Measurements from ENCODE around the gene OR4C13.
"Not testable (repeated sequence)": the region's sequence is repeated elsewhere in the genome, so short reads cannot be mapped to it uniquely, and the experiment has no call there.

OR4C13 gene

DNA sequence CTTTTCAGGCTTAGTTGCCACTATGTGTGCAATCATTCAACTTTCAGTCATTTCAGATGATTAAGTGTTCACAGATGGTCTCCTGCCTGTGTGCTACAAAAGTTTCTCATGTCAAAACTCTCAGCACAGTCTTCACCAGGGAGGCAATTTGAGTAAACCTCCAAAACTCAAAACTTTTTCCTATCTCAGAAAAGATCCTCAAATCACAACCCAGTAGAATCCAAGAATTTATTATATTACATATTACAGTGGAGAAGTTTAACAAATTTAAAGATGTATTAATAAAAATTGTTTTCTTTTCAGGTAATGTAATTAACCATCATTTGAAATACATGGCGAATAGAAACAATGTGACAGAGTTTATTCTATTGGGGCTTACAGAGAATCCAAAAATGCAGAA lies at the start of gene OR4C13:
Gene OR4C13, plus strand, starts transcription at position 301 of the 400 bp plus-strand sequence. Its CDS starts 32 bp downstream, at position 333.
- DNase-seq: no peak

DNA sequence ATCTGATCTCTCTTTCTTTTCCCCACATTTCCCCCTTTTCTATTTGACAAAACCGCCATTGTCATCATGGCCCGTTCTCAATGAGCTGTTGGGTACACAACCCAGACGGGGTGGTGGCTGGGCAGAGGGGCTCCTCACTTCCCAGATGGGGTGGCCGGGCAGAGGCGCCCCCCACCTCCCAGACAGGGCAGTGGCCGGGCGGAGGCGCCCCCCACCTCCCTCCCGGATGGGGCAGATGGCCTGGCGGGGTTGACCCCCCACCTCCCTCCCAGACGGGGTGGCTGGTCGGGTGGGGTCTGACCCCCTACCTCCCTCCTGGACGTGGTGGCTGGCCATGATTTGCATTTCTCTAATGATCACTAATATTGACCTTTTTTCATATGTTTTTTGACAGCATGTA lies 40.7 kb upstream of the OR4C13 start:
- DNase-seq: not testable (repeated sequence)

DNA sequence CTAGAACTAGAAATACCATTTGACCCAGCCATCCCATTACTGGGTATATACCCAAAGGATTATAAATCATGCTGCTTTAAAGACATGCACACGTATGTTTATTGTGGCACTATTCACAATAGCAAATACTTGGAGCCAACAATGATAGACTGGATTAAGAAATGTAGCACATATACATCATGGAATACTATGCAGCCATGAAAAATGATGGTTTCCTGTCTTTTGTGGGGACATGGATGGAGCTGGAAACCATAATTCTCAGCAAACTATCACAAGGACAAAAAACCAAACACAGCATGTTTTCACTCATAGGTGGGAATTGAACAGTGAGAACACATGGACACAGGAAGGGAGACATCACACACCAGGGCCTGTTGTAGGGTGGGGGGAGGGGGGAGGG lies 3.5 kb upstream of the OR4C13 start:
- DNase-seq: not testable (repeated sequence)

DNA sequence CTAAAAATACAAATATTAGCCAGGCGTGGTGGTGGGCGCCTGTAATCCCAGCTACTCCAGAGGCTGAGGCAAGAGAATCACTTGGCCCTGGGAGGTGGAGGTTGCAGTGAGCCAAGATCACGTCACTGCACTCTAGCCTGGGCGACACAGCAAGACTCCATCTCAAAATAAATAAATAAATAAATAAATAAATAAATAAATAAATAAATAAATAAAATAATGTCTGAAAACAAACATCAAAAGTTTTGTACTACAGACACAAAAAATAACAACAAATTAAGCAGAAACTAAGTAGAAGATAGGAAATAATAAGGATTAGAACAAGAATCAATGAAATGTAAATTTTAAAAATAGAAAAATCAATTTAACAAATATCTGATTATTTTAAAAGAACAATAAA lies 21.2 kb downstream of the OR4C13 start:
- not testable (repeated sequence) for DNase-seq

DNA sequence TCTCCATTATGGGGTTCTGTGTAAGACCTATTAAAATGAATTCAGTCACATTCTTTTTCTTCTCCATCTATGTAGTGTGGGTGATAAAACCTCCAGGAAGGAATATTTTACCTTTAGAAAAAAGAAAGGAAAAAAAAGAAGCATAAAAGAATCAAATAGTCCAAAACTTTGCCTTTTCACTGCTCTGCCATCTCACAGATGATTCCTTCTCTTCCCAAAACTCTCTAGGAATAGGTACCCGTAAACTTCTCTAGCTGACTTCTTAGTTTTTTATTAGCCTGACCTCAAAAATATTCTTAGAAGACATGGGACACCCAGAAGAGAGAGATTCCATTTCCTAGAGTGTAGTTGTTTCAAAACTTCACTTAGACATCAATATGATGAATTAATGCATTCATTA lies 30.2 kb downstream of the OR4C13 start, which contains the start of gene OR4C12:
Gene OR4C12, minus strand, starts transcription at position 101 of the 400 bp plus-strand sequence. Its CDS starts 34 bp downstream, at position 67.
- not testable (repeated sequence) for DNase-seq

DNA sequence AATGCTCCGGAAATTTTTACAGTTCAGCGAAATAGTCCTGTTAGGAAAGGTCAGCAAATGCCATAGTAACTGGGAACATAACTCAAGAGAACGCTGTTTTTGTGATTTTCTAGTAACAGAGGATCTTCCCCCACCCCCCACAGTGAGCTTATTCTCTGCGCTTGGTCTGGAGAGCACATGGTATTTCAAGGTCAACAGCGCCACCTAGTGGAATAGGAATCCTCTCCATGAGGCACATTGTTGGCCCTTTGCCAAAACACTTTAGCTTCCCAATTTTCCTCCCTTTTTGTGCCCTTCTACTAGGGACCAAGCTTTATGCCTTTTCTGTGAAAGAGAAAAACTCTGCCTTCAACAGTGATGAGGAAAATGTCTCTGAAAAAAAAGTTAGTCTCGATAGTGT lies 43.4 kb downstream of the OR4C13 start:
- peak; percentile 57 for DNase-seq
